Endothelial cell of umbilical vein (primary cell): ENCODE measurements around the gene RNASET2. TPM values are rescaled to one million over a fixed set of nuclear protein-coding genes. Genes with fewer than 3 reads are reported as not detected.

ENCODE experiments used
- BruUV-seq: library from RNA; stranded (reverse); fragments of 400-500 nt; replicated peaks from 2 replicates; lab custom pipeline; 2021; lab: Mats Ljungman, UMichigan
- CTCF ChIA-PET: fragments of 300-600, 350-600 bp; sonication (Branson Sonifier 250); formaldehyde crosslinking; loops from one replicate; lab custom pipeline; 2021; ENCODE audit warnings: antibody characterized with exemption, inconsistent platforms; lab: Charles Lee
- POLR2A ChIA-PET: fragments of 300-600, 350-600 bp; sonication (Branson Sonifier 250); formaldehyde crosslinking; loops from one replicate; lab custom pipeline; 2021; ENCODE audit warnings: antibody characterized with exemption, inconsistent platforms; lab: Charles Lee
- DNase-seq: peaks from one replicate; pipeline ENCODE4 v3.0.0-alpha.2; 2011; ENCODE audit warnings: low read depth, low spot score
- FAIRE-seq: peaks from 2 replicates; lab custom pipeline; 2011; peaks lifted over from hg19 to GRCh38; lab: Jason Lieb, UNC
- H2AFZ ChIP-seq: 2 replicates; pipeline ENCODE4 v1.6.0; 2012; ENCODE audit warnings: low read depth, low read length, control low read depth, inconsistent platforms
- H3K27ac ChIP-seq: 2 replicates; pipeline ENCODE4 v1.5.1; 2011; ENCODE audit warnings: low read depth, mild to moderate bottlenecking, control low read depth, low read length, moderate library complexity; ENCODE audit not compliant: insufficient read depth
- H3K27me3 ChIP-seq, 2 experiments: 2 replicates each; pipeline versions ENCODE4 v1.6.0 to v1.6.1; 2011; ENCODE audit warnings: low read length in 2 of 2, mixed read lengths in 1 of 2; ENCODE audit not compliant: control insufficient read depth in 2 of 2, insufficient read depth in 2 of 2
- H3K36me3 ChIP-seq, 2 experiments: 2 replicates in 1 of 2; 3 replicates in 1 of 2; pipeline ENCODE4 v1.5.1; 2011; ENCODE audit warnings: low read length in 2 of 2, mild to moderate bottlenecking in 1 of 2, moderate library complexity in 1 of 2; ENCODE audit not compliant: control insufficient read depth in 2 of 2, insufficient read depth in 2 of 2; ENCODE audit errors: extremely low read depth in 1 of 2
- H3K4me1 ChIP-seq: 3 replicates; pipeline ENCODE4 v1.5.1; 2011; ENCODE audit warnings: mild to moderate bottlenecking, low read length; ENCODE audit not compliant: control insufficient read depth, insufficient read depth; ENCODE audit errors: extremely low read depth
- H3K4me2 ChIP-seq: 2 replicates; pipeline ENCODE4 v1.6.1; 2011; ENCODE audit warnings: low read length, control low read depth, mixed read lengths; ENCODE audit not compliant: insufficient read depth
- H3K4me3 ChIP-seq, 3 experiments: fragments of 200-600 bp in 1 of 3; sonication (generic), shearing (Covaris generic) in 1 of 3; replicated peaks in 1 of 3; 2 replicates each; pipeline ENCODE4 v1.5.1; 2011 to 2016; ENCODE audit warnings: control low read depth in 3 of 3, low read length in 3 of 3, mild to moderate bottlenecking in 2 of 3, inconsistent platforms in 1 of 3, low read depth in 1 of 3, moderate library complexity in 1 of 3; ENCODE audit not compliant: insufficient read depth in 1 of 3
- H3K79me2 ChIP-seq: 2 replicates; pipeline ENCODE4 v1.6.0; 2012; ENCODE audit warnings: low read length, inconsistent platforms; ENCODE audit not compliant: control insufficient read depth, insufficient read depth
- H3K9ac ChIP-seq: replicated peaks from 2 replicates; pipeline ENCODE3; 2011; ENCODE audit warnings: low read length, control low read depth; ENCODE audit not compliant: insufficient read depth; ENCODE audit errors: extremely low read depth
- H3K9me1 ChIP-seq: replicated peaks from 3 replicates; pipeline ENCODE4 v1.6.0; 2011; ENCODE audit warnings: mild to moderate bottlenecking, low read length; ENCODE audit not compliant: control insufficient read depth, insufficient read depth; ENCODE audit errors: extremely low read depth
- H3K9me3 ChIP-seq: replicated peaks from 2 replicates; pipeline ENCODE4 v1.5.1; 2012; ENCODE audit warnings: low read length, inconsistent platforms; ENCODE audit not compliant: control insufficient read depth, insufficient read depth
- H4K20me1 ChIP-seq: replicated peaks from 2 replicates; pipeline ENCODE3; 2011; ENCODE audit warnings: mild to moderate bottlenecking, low read length; ENCODE audit not compliant: control insufficient read depth, insufficient read depth; ENCODE audit errors: extremely low read depth
- FOS ChIP-seq: IDR thresholded peaks from 2 replicates; pipeline ENCODE4 v1.6.1; 2011; ENCODE audit warnings: mild to moderate bottlenecking, low read length, moderate library complexity, borderline replicate concordance; ENCODE audit not compliant: insufficient read depth
- GATA2 ChIP-seq: IDR thresholded peaks from 2 replicates; pipeline ENCODE4 v1.7.0; 2011; ENCODE audit warnings: low read depth, mild to moderate bottlenecking, moderate library complexity, mixed read lengths, low read length; ENCODE audit not compliant: insufficient read length, insufficient read depth
- JUN ChIP-seq: IDR thresholded peaks from 2 replicates; pipeline ENCODE4 v1.6.1; 2011; ENCODE audit warnings: borderline replicate concordance, low read depth; ENCODE audit not compliant: insufficient read length, insufficient read depth
- MYC ChIP-seq: IDR thresholded peaks from one replicate; pipeline ENCODE4 v1.6.1; 2011; ENCODE audit warnings: mild to moderate bottlenecking, low read depth, low read length
- POLR2A ChIP-seq: IDR thresholded peaks from 2 replicates; pipeline ENCODE4 v1.6.1; 2012; ENCODE audit warnings: low read depth, mild to moderate bottlenecking, control low read depth, low read length
- POLR2AphosphoS5 ChIP-seq: IDR thresholded peaks from 2 replicates; pipeline ENCODE4 v1.6.1; 2012; ENCODE audit warnings: low read depth, mild to moderate bottlenecking, control low read depth, low read length, moderate library complexity; ENCODE audit not compliant: insufficient read depth
- dilution Hi-C: fragments of 300-500 bp; cut with MboI; formaldehyde crosslinking; loops from one replicate; pipeline ENCODE4 v1.15.0; 2019; ENCODE audit warnings: low sequenced_read_pairs; ENCODE audit not compliant: extremely low pct_ligation_motif_present
- intact Hi-C: fragments of 100-400 bp; cut with micrococcal nuclease; formaldehyde crosslinking; loops from one replicate; pipeline ENCODE4 v1.10.0; 2022
- polyA plus RNA-seq, 4 experiments: library from polyadenylated mRNA; depleted of rRNA in 3 of 4; stranded (reverse) in 3 of 4; unstranded in 1 of 4; fragments of >200 nt; gene quantifications; 2 replicates each; pipeline versions ENCODE4 v1.2.1 to v1.2.3, GENCODE V29; 2011 to 2012; ENCODE audit warnings: missing spikeins in 1 of 4
- total RNA-seq: library from RNA; stranded (reverse); gene quantifications from 2 replicates; pipeline ENCODE4 v1.2.3, GENCODE V29; 2021
- TF ChIP-seq, protein P1 (sequence below), 2 donors: IDR thresholded peaks; 1 replicate in 1 of 2; 2 replicates in 1 of 2; pipeline ENCODE4 v1.5.1; 2011; ENCODE audit warnings: low read length in 2 of 2, mild to moderate bottlenecking in 2 of 2, moderate library complexity in 2 of 2, control low read depth in 1 of 2, inconsistent platforms in 1 of 2, low read depth in 1 of 2; ENCODE audit not compliant: insufficient read depth in 1 of 2; ENCODE audit errors: extremely low read depth in 1 of 2

RNASET2 gene
- total and polyA plus RNA-seq, 2 donors (not counting 3 experiments of a cell fraction or from before 2014, with no cell fraction given): 10.7 to 11.4 TPM

DNA sequence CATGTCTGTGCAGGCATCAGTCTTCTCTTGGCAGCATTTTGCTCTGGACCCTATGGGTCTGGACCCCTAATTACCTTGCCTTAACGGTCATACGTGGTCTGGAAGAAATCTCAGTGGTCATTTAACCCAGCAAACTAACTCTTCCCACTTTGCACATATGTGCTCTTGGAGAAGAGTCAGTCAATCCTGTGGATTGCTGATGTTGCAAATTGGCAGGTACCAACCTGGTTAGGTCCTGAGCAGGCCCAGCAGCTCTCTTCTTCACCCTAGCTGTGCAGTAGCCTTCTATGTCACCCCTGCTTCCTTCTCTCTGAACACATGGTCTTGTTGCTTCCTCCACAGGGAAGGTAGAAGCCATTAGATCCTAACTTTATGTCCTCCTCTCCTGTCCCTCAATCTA lies 44.4 kb upstream of the RNASET2 start:
- no peaks in the 10 kb centered on the region for H3K9me1 ChIP-seq
- H3K79me2 ChIP-seq: peaks cover 55% of the 10 kb centered on the region
- no peak overlapping the region for H2AFZ ChIP-seq
- DNase-seq (no peak), FAIRE-seq (no peak)
- ChIA-PET POLR2A (no interaction called here), CTCF (interaction anchor here (0.5 to 4.5 kb wide), 3 partner anchors 11 to 20 kb away, joined by 3 to 48 read pairs (median 13); no protein-coding TSS in a partner anchor)
- dilution Hi-C loops: no loop called here
- TF ChIP-seq, protein P1, sequence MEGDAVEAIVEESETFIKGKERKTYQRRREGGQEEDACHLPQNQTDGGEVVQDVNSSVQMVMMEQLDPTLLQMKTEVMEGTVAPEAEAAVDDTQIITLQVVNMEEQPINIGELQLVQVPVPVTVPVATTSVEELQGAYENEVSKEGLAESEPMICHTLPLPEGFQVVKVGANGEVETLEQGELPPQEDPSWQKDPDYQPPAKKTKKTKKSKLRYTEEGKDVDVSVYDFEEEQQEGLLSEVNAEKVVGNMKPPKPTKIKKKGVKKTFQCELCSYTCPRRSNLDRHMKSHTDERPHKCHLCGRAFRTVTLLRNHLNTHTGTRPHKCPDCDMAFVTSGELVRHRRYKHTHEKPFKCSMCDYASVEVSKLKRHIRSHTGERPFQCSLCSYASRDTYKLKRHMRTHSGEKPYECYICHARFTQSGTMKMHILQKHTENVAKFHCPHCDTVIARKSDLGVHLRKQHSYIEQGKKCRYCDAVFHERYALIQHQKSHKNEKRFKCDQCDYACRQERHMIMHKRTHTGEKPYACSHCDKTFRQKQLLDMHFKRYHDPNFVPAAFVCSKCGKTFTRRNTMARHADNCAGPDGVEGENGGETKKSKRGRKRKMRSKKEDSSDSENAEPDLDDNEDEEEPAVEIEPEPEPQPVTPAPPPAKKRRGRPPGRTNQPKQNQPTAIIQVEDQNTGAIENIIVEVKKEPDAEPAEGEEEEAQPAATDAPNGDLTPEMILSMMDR (IDR thresholded peaks at IDR 0.05; ENCODE audit: extremely low read depth in 1 of 2, insufficient read depth in 1 of 2, low read depth in 1 of 2, low read length in 2 of 2): no peak
- TF ChIP-seq POLR2A: no peak
- peak overlapping the region; percentile 96 for H3K4me2 ChIP-seq
- H3K4me3 ChIP-seq: peak overlapping the region in 1 of 3 experiments; percentile 15
- no peaks in the 10 kb centered on the region for H3K9me3 ChIP-seq
- intact Hi-C loops: no loop called here
- no peaks in the 10 kb centered on the region for H4K20me1 ChIP-seq
- no peak overlapping the region for H3K9ac ChIP-seq
- H3K27ac ChIP-seq: no peak overlapping the region
- no peaks in the 10 kb centered on the region for H3K27me3 ChIP-seq
- H3K4me1 ChIP-seq: peaks cover 20% of the 10 kb centered on the region
- no peaks in the 10 kb centered on the region for H3K36me3 ChIP-seq
- no TSS peak for BruUV-seq

DNA sequence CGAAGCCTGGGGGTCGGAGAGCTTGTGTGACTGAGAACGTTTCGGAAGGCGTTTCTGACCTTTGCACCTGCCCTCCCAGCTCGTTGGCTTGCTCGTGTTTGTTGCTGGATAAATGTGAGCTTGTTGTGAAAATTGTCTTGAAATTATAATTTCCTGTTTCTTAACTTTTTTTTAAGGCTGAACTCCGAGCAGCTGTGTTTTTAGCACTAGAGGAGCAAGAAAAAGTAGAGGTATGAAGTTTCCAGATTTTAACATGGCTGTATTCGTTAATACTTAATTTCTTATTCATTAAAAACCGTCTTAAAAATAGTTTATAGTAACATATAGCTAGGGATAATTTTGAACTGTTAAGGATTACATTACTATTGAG lies 43.5 kb upstream of the RNASET2 start:
- Histone ChIP-seq H3K36me3 (no peaks in the 10 kb centered on the region), H3K4me3 (peak overlapping the region; percentile 56 to 86 (median 60)), H2AFZ (peak overlapping the region; percentile 90), H3K79me2 (peaks cover 61% of the 10 kb centered on the region), H3K9me1 (no peaks in the 10 kb centered on the region), H3K4me1 (peaks cover 20% of the 10 kb centered on the region), H3K4me2 (peak overlapping the region; percentile 96), H3K27me3 (no peaks in the 10 kb centered on the region), H3K9me3 (no peaks in the 10 kb centered on the region), H4K20me1 (no peaks in the 10 kb centered on the region), H3K27ac (no peak overlapping the region), H3K9ac (peak overlapping the region; percentile 71)
- dilution Hi-C loops: no loop called here
- peak; percentile 47 for DNase-seq
- TF ChIP-seq MYC (no peak), POLR2A (no peak), FOS (no peak), GATA2 (no peak), POLR2AphosphoS5 (no peak), JUN (no peak)
- no TSS peak for BruUV-seq
- CTCF ChIA-PET: interaction anchor here (0.9 to 4.5 kb wide), 7 partner anchors 10 to 229 kb away, joined by 3 to 48 read pairs (median 3); partner anchors contain the start of gene RNASET2
- FAIRE-seq: no peak
- POLR2A ChIA-PET: no interaction called here
- intact Hi-C loops: loop anchor here (1.0 to 10.0 kb wide), 4 partner anchors 44 to 677 kb away; partner anchors contain the start of genes RNASET2 and RPS6KA2
